ENCODE data around the gene CALML6. TPM values are rescaled to one million over a fixed set of nuclear protein-coding genes. Genes with fewer than 3 reads are reported as not detected.

CALML6 gene
- total and polyA plus RNA-seq, 2 of the 4 experiments (the other 2 are of a cell fraction) = 0.91 TPM; not detected in 1

- TF ChIP-seq ELK1 (IDR thresholded peaks at IDR 0.05; ENCODE audit: borderline replicate concordance, low read depth, low read length) (no peak), MAFK (IDR thresholded peaks at IDR 0.05; ENCODE audit: low read depth, low read length) (no peak), MXI1 (IDR thresholded peaks at IDR 0.05; ENCODE audit: borderline replicate concordance, low read depth, low read length) (no peak), BHLHE40 (IDR thresholded peaks at IDR 0.05; ENCODE audit: low read depth, low read length) (no peak), NFE2L2 (IDR thresholded peaks at IDR 0.05; ENCODE audit: low read depth, low read length) (no peak), RCOR1 (IDR thresholded peaks at IDR 0.05; ENCODE audit: insufficient replicate concordance, low read length) (no peak), CHD1 (IDR thresholded peaks at IDR 0.05; ENCODE audit: low read depth, low read length) (no peak)
- TF ChIP-seq, protein P1, sequence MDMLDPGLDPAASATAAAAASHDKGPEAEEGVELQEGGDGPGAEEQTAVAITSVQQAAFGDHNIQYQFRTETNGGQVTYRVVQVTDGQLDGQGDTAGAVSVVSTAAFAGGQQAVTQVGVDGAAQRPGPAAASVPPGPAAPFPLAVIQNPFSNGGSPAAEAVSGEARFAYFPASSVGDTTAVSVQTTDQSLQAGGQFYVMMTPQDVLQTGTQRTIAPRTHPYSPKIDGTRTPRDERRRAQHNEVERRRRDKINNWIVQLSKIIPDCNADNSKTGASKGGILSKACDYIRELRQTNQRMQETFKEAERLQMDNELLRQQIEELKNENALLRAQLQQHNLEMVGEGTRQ (IDR thresholded peaks at IDR 0.05; ENCODE audit: low read depth, low read length) = no peak
- Histone ChIP-seq H3K27me3 (ENCODE audit: control insufficient read depth, insufficient read depth, low read length) (peaks cover 2% of the 10 kb centered on the region; the same call in 1 of the 2 replicates), H3K4me1 (ENCODE audit: control insufficient read depth, insufficient read depth, low read length) (no peaks in the 10 kb centered on the region), H2BK120ac (ENCODE audit: low read depth, low read length) (no peak overlapping the region), H3K9ac (ENCODE audit: low read depth, low read length) (no peak overlapping the region), H2BK5ac (ENCODE audit: low read depth, low read length, poor library complexity, severe bottlenecking) (no peak overlapping the region), H3K4me2 (ENCODE audit: low read depth, low read length) (no peak overlapping the region), H4K8ac (ENCODE audit: low read depth in 2 of 2, low read length in 2 of 2) (no peak overlapping the region), H3K27ac (ENCODE audit: insufficient read depth, low read length) (no peak overlapping the region), H4K20me1 (ENCODE audit: insufficient read depth, low read length) (0 out of 2 replicates have a peak, but pooled peaks cover 1% of the 10 kb centered on the region), H2AK5ac (ENCODE audit: low read depth, low read length) (no peak overlapping the region), H3K23ac (ENCODE audit: low read depth, low read length) (no peak overlapping the region), H3K9me3 (ENCODE audit: control insufficient read depth, insufficient read depth, low read length) (peaks cover 3% of the 10 kb centered on the region; the same call in 1 of the 2 replicates), H2AK9ac (replicated peaks; ENCODE audit: low read depth, low read length, poor library complexity) (no peak overlapping the region), H3K4ac (ENCODE audit: low read depth, low read length) (no peak overlapping the region), H3K18ac (ENCODE audit: low read depth, low read length) (no peak overlapping the region), H3K9me1 (ENCODE audit: insufficient read depth, low read length) (no peaks in the 10 kb centered on the region; the same call in 1 of the 2 replicates), H2BK20ac (ENCODE audit: low read depth, low read length) (no peak overlapping the region), H4K91ac (ENCODE audit: insufficient read depth, low read depth, low read length) (no peak overlapping the region), H4K5ac (ENCODE audit: low read depth, low read length) (no peak overlapping the region), H3K14ac (replicated peaks; ENCODE audit: low read depth, low read length) (no peak overlapping the region), H2BK15ac (ENCODE audit: low read depth, low read length) (no peak overlapping the region), H3K56ac (ENCODE audit: extremely low read depth, insufficient read depth, low read length) (no peak overlapping the region), H2AFZ (replicated peaks; ENCODE audit: low read length, poor library complexity) (peak overlapping the region; percentile 11), H3K79me1 (ENCODE audit: low read depth in 1 of 2, low read length in 2 of 2) (peaks cover 0 to 1% of the 10 kb centered on the region in 2 experiments; a peak in 1 of 4 replicates), H3K4me3 (ENCODE audit: insufficient read depth, low read depth, low read length) (no peak overlapping the region), H3K36me3 (ENCODE audit: control insufficient read depth, insufficient read depth, low read length) (no peaks in the 10 kb centered on the region)
- WGBS, 2 experiments (ENCODE audit: extremely low coverage in 2 of 2, insufficient read length in 1 of 2) = 66% methylated on average over 7 of the region's 14 CpGs; no CpG with 5 or more reads in 1 of the 2 experiments
- CTCF ChIA-PET = no interaction called here
- in situ Hi-C loops (cut with MboI; ENCODE audit: low sequenced_read_pairs) (loop anchor here (10.0 kb wide), 1 partner anchor 116 kb away; no protein-coding TSS in a partner anchor), dilution Hi-C loops (cut with HindIII; ENCODE audit: low sequenced_read_pairs, unreplicated experiment) (no loop called here), intact Hi-C loops (cut with micrococcal nuclease) (loop anchor here (10.0 kb wide), 1 partner anchor 326 kb away; the partner anchor contains the start of gene SSU72)
- no TSS peak for BruUV-seq (replicated peaks)
- DNase-seq (no peak), ATAC-seq (ENCODE audit: low read depth) (no peak)
- POLR2A ChIA-PET (ENCODE audit: unreplicated experiment) = interaction anchor here (0.6 to 0.7 kb wide), 2 partner anchors 14 to 62 kb away, joined by 4 to 46 read pairs; no protein-coding TSS in a partner anchor
These were observed 14.0 kb upstream of the CALML6 start for GRCh38 chr1:1900883-1901640.

All from IMR-90 (cell line).